SU-DHL-6 (cell line): Measurements from ENCODE around the gene S1PR1.

Experiments
- H2AFZ ChIP-seq: fragments of 200-600 bp; sonication (generic); 2 replicates; pipeline ENCODE4 v1.6.1; 2014; ENCODE audit warnings: low read depth, mild to moderate bottlenecking, moderate library complexity, mixed read lengths, antibody characterized with exemption, low read length; ENCODE audit not compliant: severe bottlenecking
- H3F3A ChIP-seq: fragments of 200-600 bp; shearing (Covaris generic); 2 replicates; pipeline ENCODE4 v1.6.0; 2016; ENCODE audit warnings: antibody characterized with exemption, mild to moderate bottlenecking; ENCODE audit not compliant: insufficient read depth
- H3K27ac ChIP-seq: fragments of 200-600 bp; sonication (generic); 2 replicates; pipeline ENCODE4 v1.5.1; 2016; ENCODE audit warnings: low read depth, mild to moderate bottlenecking, low read length, moderate library complexity, mixed read lengths
- H3K27me3 ChIP-seq: fragments of 200-600 bp; sonication (generic), shearing (Covaris generic); 2 replicates; pipeline ENCODE4 v1.6.0; 2014; ENCODE audit warnings: mild to moderate bottlenecking, low read length
- H3K36me3 ChIP-seq: fragments of 200-600 bp; sonication (generic); 2 replicates; pipeline ENCODE4 v1.6.1; 2014; ENCODE audit warnings: mild to moderate bottlenecking, low read length, mixed read lengths
- H3K4me2 ChIP-seq: fragments of 300-600, 200-600 bp; shearing (Covaris generic), sonication (generic); 2 replicates; pipeline ENCODE4 v1.6.0; 2014; ENCODE audit warnings: low read length, low read depth, mild to moderate bottlenecking; ENCODE audit not compliant: poor library complexity, severe bottlenecking
- H3K4me3 ChIP-seq: fragments of 200-600 bp; sonication (generic); 2 replicates; pipeline ENCODE4 v1.5.1; 2014; ENCODE audit warnings: antibody characterized with exemption, low read length, mild to moderate bottlenecking, mixed read lengths; ENCODE audit not compliant: insufficient read depth, poor library complexity, severe bottlenecking
- H3K79me2 ChIP-seq: fragments of 200-600 bp; sonication (generic); 2 replicates; pipeline ENCODE4 v1.6.1; 2014; ENCODE audit warnings: mild to moderate bottlenecking, low read length, moderate library complexity; ENCODE audit not compliant: insufficient read depth
- H3K9ac ChIP-seq: fragments of 200-600 bp; sonication (generic); 2 replicates; pipeline ENCODE4 v1.7.0; 2014; ENCODE audit warnings: mild to moderate bottlenecking, low read length
- H3K9me2 ChIP-seq: fragments of 200-600 bp; sonication (generic); replicated peaks from 2 replicates; pipeline ENCODE4 v1.6.1; 2014; ENCODE audit warnings: low read length; ENCODE audit not compliant: insufficient read depth
- H3K9me3 ChIP-seq: fragments of 200-600 bp; sonication (generic); 2 replicates; pipeline ENCODE4 v1.6.1; 2014; ENCODE audit warnings: low read length, mixed read lengths; ENCODE audit not compliant: insufficient read depth
- H4K20me1 ChIP-seq: fragments of 200-600 bp; sonication (generic); 2 replicates; pipeline ENCODE4 v1.6.1; 2014; ENCODE audit warnings: low read depth, mild to moderate bottlenecking, antibody characterized with exemption, low read length, moderate library complexity, mixed read lengths
- EZH2phosphoT487 ChIP-seq: fragments of 200-600 bp; sonication (generic), shearing (Covaris generic); conservative IDR thresholded peaks from 2 replicates; pipeline ENCODE4 v1.6.1; 2018; ENCODE audit warnings: mild to moderate bottlenecking, antibody characterized with exemption, low read length, moderate library complexity, mixed read lengths
- TF ChIP-seq, protein P1 (sequence below): fragments of 200-600 bp; sonication (generic); IDR thresholded peaks from one replicate; pipeline ENCODE4 v1.5.1; 2017; ENCODE audit warnings: antibody characterized with exemption, mild to moderate bottlenecking, low read length, moderate library complexity; ENCODE audit not compliant: insufficient read depth, poor library complexity, severe bottlenecking

The S1PR1 gene

DNA sequence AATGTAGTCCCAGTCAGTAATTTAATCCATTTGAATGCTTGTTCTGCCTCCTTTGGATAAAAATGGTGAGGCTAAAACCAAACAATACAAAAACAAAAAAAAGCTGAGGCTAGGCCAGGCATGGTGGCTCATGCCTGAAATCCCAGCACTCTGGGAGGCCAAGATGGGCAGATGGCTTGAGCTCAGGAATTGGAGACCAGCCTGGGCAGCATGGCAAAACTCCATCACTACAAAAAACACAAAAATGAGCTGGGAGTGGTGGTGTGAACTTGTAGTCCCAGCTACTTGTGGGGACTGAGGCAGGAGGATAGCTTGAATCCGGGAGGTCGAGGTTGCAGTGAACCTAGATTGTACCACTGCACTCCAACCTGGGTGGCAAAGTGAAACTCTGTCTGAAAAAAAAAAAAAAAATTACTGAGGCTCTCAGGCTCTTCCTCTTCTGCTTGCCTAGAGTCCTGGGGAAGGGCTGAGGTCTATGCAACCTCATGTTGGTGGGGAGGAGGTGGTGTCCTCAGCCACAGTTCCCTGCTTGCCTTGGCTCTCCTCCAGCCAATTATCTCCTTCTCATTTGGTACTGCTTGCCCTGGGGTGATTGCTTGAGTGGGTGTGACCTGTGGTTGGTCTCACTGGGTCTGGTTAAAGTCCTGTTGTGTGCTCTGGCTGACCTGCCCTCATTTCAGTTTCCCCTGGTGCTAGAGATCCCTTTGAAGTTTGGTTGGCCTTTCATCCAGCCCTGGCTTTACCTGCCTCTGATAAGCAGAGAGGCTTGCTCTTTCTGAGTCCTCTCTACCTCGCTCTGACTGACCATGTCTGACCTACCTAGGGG is 20.9 kb downstream of the S1PR1 start:
- H3K36me3 ChIP-seq = no peaks in the 10 kb centered on the region
- H2AFZ ChIP-seq = no peak overlapping the region
- H3K9me2 ChIP-seq = no peaks in the 10 kb centered on the region
- no peaks in the 10 kb centered on the region for H3K79me2 ChIP-seq
- TF ChIP-seq EZH2phosphoT487 = no peak
- TF ChIP-seq, protein P1, sequence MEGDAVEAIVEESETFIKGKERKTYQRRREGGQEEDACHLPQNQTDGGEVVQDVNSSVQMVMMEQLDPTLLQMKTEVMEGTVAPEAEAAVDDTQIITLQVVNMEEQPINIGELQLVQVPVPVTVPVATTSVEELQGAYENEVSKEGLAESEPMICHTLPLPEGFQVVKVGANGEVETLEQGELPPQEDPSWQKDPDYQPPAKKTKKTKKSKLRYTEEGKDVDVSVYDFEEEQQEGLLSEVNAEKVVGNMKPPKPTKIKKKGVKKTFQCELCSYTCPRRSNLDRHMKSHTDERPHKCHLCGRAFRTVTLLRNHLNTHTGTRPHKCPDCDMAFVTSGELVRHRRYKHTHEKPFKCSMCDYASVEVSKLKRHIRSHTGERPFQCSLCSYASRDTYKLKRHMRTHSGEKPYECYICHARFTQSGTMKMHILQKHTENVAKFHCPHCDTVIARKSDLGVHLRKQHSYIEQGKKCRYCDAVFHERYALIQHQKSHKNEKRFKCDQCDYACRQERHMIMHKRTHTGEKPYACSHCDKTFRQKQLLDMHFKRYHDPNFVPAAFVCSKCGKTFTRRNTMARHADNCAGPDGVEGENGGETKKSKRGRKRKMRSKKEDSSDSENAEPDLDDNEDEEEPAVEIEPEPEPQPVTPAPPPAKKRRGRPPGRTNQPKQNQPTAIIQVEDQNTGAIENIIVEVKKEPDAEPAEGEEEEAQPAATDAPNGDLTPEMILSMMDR = no peak
- H3K9me3 ChIP-seq = no peaks in the 10 kb centered on the region
- no peaks in the 10 kb centered on the region for H4K20me1 ChIP-seq
- H3K9ac ChIP-seq = no peak overlapping the region
- no peaks in the 10 kb centered on the region for H3K27me3 ChIP-seq
- H3K4me3 ChIP-seq = no peak overlapping the region
- no peak overlapping the region for H3K27ac ChIP-seq
- H3K4me2 ChIP-seq = no peak overlapping the region
- no peaks in the 10 kb centered on the region for H3F3A ChIP-seq

GRCh38 chr1:101259744-101260148 is 22.9 kb downstream of the S1PR1 start:
- TF ChIP-seq EZH2phosphoT487 = no peak
- TF ChIP-seq, protein P1 = no peak
- H3K9ac ChIP-seq = no peak overlapping the region
- no peak overlapping the region for H3K27ac ChIP-seq
- H3K27me3 ChIP-seq = no peaks in the 10 kb centered on the region
- H3F3A ChIP-seq = no peaks in the 10 kb centered on the region
- no peak overlapping the region for H3K4me3 ChIP-seq
- no peaks in the 10 kb centered on the region for H4K20me1 ChIP-seq
- H3K36me3 ChIP-seq = no peaks in the 10 kb centered on the region
- H3K79me2 ChIP-seq = no peaks in the 10 kb centered on the region
- H2AFZ ChIP-seq = no peak overlapping the region
- H3K9me3 ChIP-seq = no peaks in the 10 kb centered on the region
- no peak overlapping the region for H3K4me2 ChIP-seq
- no peaks in the 10 kb centered on the region for H3K9me2 ChIP-seq

DNA sequence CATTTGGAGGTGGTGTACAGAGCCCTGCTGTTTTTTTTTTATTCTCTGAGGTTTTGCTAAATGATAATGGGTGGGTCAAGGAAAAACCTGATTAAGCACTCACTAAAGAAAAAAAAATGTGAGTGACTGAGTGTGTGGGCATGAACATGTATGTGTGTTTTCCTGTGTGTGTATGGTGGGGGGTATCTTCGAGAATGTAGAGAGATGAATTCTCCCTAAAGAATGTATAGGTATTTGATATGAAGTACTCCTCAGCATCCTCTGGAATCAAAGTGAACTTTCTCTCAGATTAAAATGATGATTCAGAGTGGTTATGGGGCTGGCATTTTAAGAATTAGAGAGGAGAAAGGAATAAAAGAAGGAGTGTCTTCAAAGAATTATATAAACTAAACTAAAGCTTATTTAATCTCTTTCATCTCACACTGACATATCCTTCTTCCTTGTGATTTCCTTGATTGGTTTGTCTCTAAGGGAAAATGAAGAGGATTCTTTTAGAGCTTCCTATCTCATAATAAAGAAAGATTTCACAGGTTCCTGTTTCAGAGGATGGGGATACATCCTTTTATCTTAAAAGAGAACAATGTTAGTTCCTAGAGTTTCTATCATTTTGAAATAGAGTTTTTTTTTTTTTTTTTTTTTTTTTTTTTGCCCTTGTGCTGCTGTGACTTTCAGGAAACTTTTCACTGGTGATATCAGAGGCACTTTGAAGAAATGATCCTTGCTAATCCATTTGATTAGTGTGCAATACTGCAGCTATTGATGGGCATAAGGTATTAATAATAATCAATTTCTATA is 23.9 kb downstream of the S1PR1 start:
- no peaks in the 10 kb centered on the region for H3K27me3 ChIP-seq
- no peaks in the 10 kb centered on the region for H3K36me3 ChIP-seq
- H3K79me2 ChIP-seq = no peaks in the 10 kb centered on the region
- no peaks in the 10 kb centered on the region for H3K9me2 ChIP-seq
- H3K9ac ChIP-seq = no peak overlapping the region
- TF ChIP-seq EZH2phosphoT487 = no peak
- TF ChIP-seq, protein P1 = no peak
- H3F3A ChIP-seq = no peaks in the 10 kb centered on the region
- H3K27ac ChIP-seq = no peak overlapping the region
- H3K4me2 ChIP-seq = no peak overlapping the region
- no peaks in the 10 kb centered on the region for H3K9me3 ChIP-seq
- H4K20me1 ChIP-seq = no peaks in the 10 kb centered on the region
- H3K4me3 ChIP-seq = no peak overlapping the region
- H2AFZ ChIP-seq = no peak overlapping the region
